Osteocyte (in vitro differentiated cells): ENCODE data around the gene METTL26. TPM values are rescaled to one million over a fixed set of nuclear protein-coding genes. Genes with fewer than 3 reads are reported as not detected.

Source experiments
- DNase-seq: peaks from one replicate; pipeline ENCODE4 v3.0.0; 2021; ENCODE audit warnings: mixed read lengths; ENCODE audit not compliant: unreplicated experiment; ENCODE audit errors: extremely low spot score
- H3K27ac Mint-ChIP-seq: one replicate; pipeline ENCODE4 v1.8.0; 2021; ENCODE audit warnings: mild to moderate bottlenecking, mixed read lengths; ENCODE audit not compliant: unreplicated experiment
- H3K27me3 Mint-ChIP-seq: one replicate; pipeline ENCODE4 v1.8.0; 2021; ENCODE audit warnings: mixed read lengths; ENCODE audit not compliant: unreplicated experiment
- H3K36me3 Mint-ChIP-seq: one replicate; pipeline ENCODE4 v1.8.0; 2021; ENCODE audit warnings: mixed read lengths; ENCODE audit not compliant: unreplicated experiment
- H3K4me1 Mint-ChIP-seq: one replicate; pipeline ENCODE4 v1.8.0; 2021; ENCODE audit warnings: mixed read lengths; ENCODE audit not compliant: unreplicated experiment
- H3K4me3 Mint-ChIP-seq: one replicate; pipeline ENCODE4 v1.8.0; 2021; ENCODE audit warnings: mild to moderate bottlenecking, moderate library complexity, mixed read lengths; ENCODE audit not compliant: unreplicated experiment
- H3K9me3 Mint-ChIP-seq: one replicate; pipeline ENCODE4 v1.8.0; 2021; ENCODE audit warnings: mixed read lengths; ENCODE audit not compliant: unreplicated experiment
- total RNA-seq: library from RNA; stranded (reverse); gene quantifications from 2 replicates; pipeline ENCODE4 v1.2.1, GENCODE V29; 2021
- TF ChIP-seq, protein P1 (sequence below): fragments of 200-600 bp; sonication (generic); IDR thresholded peaks from 2 replicates; pipeline ENCODE4 v1.5.0; 2021; ENCODE audit warnings: antibody characterized with exemption, mild to moderate bottlenecking, moderate library complexity

METTL26 gene
- total RNA-seq, 1 donor from 2014 or later = 69.8 TPM

DNA sequence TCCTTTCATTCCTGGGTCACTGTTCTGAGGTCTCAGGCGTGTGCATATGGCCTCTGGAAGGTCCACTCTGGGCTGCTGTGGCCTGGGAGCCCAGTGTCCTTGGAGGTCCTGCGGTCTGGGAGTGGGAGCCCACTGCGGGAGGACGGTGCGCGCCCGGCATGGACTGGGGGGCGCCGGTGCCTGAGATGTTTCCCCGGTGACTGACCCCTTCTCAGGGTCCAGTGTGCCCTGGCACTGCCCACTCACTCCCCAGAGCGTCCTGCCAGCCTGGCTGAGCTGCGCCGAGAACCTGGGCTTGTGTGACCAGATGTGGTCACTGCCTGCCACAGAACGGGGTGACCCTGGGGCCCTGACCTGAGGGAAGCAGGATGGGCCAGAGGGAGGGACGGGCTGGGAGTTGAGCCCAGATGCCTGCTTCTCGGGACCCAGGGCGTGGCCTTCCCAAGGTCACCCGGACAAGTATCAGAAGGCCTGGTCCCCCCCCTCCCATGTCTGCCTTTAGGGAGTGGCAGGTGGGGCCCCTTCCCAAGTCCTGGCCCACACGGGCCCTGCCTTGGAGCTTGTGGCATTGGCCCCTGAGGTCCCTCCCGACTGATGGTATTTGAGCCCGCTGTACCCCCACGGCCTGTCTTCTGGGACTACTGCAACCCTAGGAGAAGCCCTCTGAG, 38.2 kb upstream of the METTL26 start:
- Mint-ChIP-seq H3K4me1 (peaks cover 9% of the 10 kb centered on the region), H3K27me3 (no peaks in the 10 kb centered on the region), H3K9me3 (no peaks in the 10 kb centered on the region), H3K36me3 (peaks cover 5% of the 10 kb centered on the region), H3K27ac (no peak overlapping the region), H3K4me3 (no peak overlapping the region)
- TF ChIP-seq, protein P1, sequence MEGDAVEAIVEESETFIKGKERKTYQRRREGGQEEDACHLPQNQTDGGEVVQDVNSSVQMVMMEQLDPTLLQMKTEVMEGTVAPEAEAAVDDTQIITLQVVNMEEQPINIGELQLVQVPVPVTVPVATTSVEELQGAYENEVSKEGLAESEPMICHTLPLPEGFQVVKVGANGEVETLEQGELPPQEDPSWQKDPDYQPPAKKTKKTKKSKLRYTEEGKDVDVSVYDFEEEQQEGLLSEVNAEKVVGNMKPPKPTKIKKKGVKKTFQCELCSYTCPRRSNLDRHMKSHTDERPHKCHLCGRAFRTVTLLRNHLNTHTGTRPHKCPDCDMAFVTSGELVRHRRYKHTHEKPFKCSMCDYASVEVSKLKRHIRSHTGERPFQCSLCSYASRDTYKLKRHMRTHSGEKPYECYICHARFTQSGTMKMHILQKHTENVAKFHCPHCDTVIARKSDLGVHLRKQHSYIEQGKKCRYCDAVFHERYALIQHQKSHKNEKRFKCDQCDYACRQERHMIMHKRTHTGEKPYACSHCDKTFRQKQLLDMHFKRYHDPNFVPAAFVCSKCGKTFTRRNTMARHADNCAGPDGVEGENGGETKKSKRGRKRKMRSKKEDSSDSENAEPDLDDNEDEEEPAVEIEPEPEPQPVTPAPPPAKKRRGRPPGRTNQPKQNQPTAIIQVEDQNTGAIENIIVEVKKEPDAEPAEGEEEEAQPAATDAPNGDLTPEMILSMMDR = no peak
- DNase-seq = no peak

GRCh38 chr16:673399-673991, 37.4 kb upstream of the METTL26 start:
- Mint-ChIP-seq H3K27ac (no peak overlapping the region), H3K9me3 (no peaks in the 10 kb centered on the region), H3K4me3 (no peak overlapping the region), H3K36me3 (peaks cover 5% of the 10 kb centered on the region), H3K4me1 (peaks cover 9% of the 10 kb centered on the region), H3K27me3 (no peaks in the 10 kb centered on the region)
- TF ChIP-seq, protein P1 = no peak
- DNase-seq = no peak

- H3K27me3 Mint-ChIP-seq = no peaks in the 10 kb centered on the region
- no peak for DNase-seq
- H3K4me3 Mint-ChIP-seq = no peak overlapping the region
- TF ChIP-seq, protein P1 = no peak
- H3K4me1 Mint-ChIP-seq = peaks cover 9% of the 10 kb centered on the region
- peaks cover 5% of the 10 kb centered on the region for H3K36me3 Mint-ChIP-seq
- no peaks in the 10 kb centered on the region for H3K9me3 Mint-ChIP-seq
- H3K27ac Mint-ChIP-seq = no peak overlapping the region
Observed at GRCh38 chr16:672851-673250, 36.7 kb upstream of the METTL26 start.

- Mint-ChIP-seq H3K9me3 (no peaks in the 10 kb centered on the region), H3K4me3 (no peak overlapping the region)
- TF ChIP-seq, protein P1 = no peak
Observed at GRCh38 chr16:672371-672770, 36.3 kb upstream of the METTL26 start.

DNA sequence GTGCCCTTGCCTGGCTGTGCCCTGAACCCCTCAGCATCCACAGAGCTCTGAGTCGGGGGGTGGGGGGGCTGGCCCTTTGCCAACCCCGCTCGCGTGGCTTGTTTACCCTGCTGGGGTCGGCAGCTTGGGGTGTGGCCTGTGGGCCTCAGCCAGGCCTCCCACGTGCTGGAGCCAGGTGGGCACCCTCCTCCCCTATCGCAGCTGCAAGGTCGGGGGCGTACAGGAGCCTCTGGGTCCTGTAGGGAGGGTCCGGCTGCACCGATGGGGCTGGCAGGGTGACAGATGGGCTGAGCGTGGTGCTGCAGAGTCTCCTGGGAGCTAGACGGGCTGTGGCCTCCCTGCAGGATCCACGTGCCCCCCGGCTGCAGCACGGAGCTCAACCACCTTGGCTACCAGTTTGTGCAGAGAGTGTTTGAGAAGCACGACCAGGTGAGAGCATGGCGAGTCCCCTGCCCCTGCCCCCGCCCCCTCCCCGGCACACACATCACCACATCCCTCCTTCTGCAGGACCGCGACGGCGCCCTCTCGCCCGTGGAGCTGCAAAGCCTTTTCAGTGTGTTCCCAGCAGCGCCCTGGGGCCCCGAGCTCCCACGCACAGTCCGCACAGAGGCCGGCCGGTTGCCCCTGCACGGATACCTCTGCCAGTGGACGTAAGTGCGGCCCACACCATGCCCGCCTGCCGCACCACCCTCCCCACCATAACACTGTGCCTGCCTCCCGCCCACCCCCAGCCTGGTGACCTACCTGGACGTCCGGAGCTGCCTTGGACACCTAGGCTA, 35.4 kb upstream of the METTL26 start:
- TF ChIP-seq, protein P1 = no peak
- H3K27me3 Mint-ChIP-seq = no peaks in the 10 kb centered on the region
- H3K4me3 Mint-ChIP-seq = no peak overlapping the region
- H3K4me1 Mint-ChIP-seq = peaks cover 12% of the 10 kb centered on the region
- peaks cover 5% of the 10 kb centered on the region for H3K36me3 Mint-ChIP-seq
- no peak for DNase-seq
- H3K27ac Mint-ChIP-seq = no peak overlapping the region
- no peaks in the 10 kb centered on the region for H3K9me3 Mint-ChIP-seq

More at GRCh38 chr16:672371-672770, 36.3 kb upstream of the METTL26 start:
- H3K27me3 Mint-ChIP-seq = no peaks in the 10 kb centered on the region
- H3K36me3 Mint-ChIP-seq = peaks cover 5% of the 10 kb centered on the region
- DNase-seq = no peak
- no peak overlapping the region for H3K27ac Mint-ChIP-seq
- peaks cover 12% of the 10 kb centered on the region for H3K4me1 Mint-ChIP-seq
